Ovary (tissue), 3 donors: ENCODE measurements around the gene STX2.

ENCODE experiments used
- CTCF ChIP-seq, 3 donors: fragments of 450-650 bp in 2 of 3; fragments of 200-600 bp in 1 of 3; IDR thresholded peaks; one replicate each; pipeline versions ENCODE4 v1.5.1 to v1.8.0; 2016 to 2022; ENCODE audit warnings: antibody characterized with exemption in 3 of 3, mild to moderate bottlenecking in 1 of 3
- EP300 ChIP-seq: sonication (generic); formaldehyde crosslinking; IDR thresholded peaks from one replicate; pipeline ENCODE4 v1.6.1; 2017; ENCODE audit warnings: antibody characterized with exemption
- donor health status: DM: no; HTN: no; CAD: no.

GRCh38 chr12:130830246-130830551 lies 8.9 kb downstream of the STX2 start:
- no peak for TF ChIP-seq EP300
- no peak for TF ChIP-seq CTCF (IDR thresholded peaks at IDR 0.05)
